Loucy (cell line): ENCODE measurements around the gene CBX4.

Source experiments
- EZH2phosphoT487 ChIP-seq: fragments of 200-600 bp; IDR thresholded peaks from 2 replicates; pipeline ENCODE4 v1.6.1; 2018; ENCODE audit warnings: antibody characterized with exemption, mild to moderate bottlenecking, moderate library complexity, borderline replicate concordance
- TF ChIP-seq, protein P1 (sequence below): fragments of 200-600 bp; sonication (generic); conservative IDR thresholded peaks from 2 replicates; pipeline ENCODE4 v1.5.1; 2014; ENCODE audit warnings: mild to moderate bottlenecking, antibody characterized with exemption, low read length

DNA sequence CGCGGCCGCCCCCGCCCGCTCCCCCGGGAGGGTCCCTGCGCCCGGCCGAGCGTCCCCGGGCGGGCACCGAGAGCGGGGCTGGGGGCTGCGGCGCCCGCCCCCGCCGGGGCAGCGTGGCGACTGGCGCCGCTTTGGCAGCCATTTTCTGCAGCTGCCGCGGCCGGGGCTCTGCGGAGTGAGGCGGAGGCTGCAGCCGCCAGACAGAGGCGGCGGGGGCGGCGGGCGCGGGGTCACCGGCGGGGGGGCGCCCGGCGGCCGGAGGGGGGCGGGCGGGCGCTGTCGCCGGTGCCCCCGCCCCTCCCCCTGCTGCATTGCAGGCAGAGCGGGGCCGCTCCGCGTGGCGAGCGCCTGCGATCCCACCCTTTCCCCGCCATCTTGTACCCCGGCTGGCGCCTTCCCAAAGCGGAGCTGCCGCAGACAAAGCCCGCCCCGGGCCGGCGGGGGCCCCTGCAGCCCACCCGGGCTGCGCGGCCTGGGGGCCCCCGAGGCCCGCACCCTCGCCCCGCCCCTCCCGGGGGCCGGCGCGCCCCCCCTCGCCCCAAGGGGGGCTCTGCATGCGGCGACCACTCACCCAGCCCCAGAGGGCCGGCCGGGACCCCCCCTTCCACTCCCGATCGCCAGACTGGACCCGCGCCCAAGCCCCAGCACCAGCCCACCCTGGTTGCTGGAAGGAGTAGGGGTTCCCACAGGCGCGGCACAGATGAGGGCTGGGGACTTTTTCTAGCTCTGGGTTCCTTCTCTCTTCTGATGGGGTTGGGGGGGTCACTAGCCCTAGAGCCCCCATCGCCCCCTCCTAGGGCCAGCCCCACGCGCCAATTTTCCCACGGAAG lies 25.7 kb downstream of the CBX4 start:
- TF ChIP-seq, protein P1, sequence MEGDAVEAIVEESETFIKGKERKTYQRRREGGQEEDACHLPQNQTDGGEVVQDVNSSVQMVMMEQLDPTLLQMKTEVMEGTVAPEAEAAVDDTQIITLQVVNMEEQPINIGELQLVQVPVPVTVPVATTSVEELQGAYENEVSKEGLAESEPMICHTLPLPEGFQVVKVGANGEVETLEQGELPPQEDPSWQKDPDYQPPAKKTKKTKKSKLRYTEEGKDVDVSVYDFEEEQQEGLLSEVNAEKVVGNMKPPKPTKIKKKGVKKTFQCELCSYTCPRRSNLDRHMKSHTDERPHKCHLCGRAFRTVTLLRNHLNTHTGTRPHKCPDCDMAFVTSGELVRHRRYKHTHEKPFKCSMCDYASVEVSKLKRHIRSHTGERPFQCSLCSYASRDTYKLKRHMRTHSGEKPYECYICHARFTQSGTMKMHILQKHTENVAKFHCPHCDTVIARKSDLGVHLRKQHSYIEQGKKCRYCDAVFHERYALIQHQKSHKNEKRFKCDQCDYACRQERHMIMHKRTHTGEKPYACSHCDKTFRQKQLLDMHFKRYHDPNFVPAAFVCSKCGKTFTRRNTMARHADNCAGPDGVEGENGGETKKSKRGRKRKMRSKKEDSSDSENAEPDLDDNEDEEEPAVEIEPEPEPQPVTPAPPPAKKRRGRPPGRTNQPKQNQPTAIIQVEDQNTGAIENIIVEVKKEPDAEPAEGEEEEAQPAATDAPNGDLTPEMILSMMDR, result no peak
- no peak for TF ChIP-seq EZH2phosphoT487
